MG63 (cell line): Measurements from ENCODE around the gene VDR. TPM values are rescaled to one million over a fixed set of nuclear protein-coding genes. Genes with fewer than 3 reads are reported as not detected.

ENCODE experiments used
- DNase-seq: peaks from one replicate; pipeline ENCODE4 v3.0.0-alpha.2; 2020
- H3K27me3 ChIP-seq: fragments of 250-450 bp; sonication (Bioruptor Pico); 2 replicates; pipeline ENCODE4 v1.5.1; 2020; ENCODE audit warnings: mild to moderate bottlenecking, moderate library complexity
- H3K36me3 ChIP-seq: fragments of 250-450 bp; sonication (Bioruptor Pico); 2 replicates; pipeline ENCODE4 v1.5.1; 2020; ENCODE audit warnings: mild to moderate bottlenecking, moderate library complexity
- H3K4me3 ChIP-seq: fragments of 250-450 bp; sonication (Bioruptor Pico); 2 replicates; pipeline ENCODE4 v1.5.1; 2020; ENCODE audit warnings: mild to moderate bottlenecking, moderate library complexity
- H3K9me3 ChIP-seq: fragments of 250-450 bp; sonication (Bioruptor Pico); 2 replicates; pipeline ENCODE4 v1.5.1; 2020; ENCODE audit warnings: mild to moderate bottlenecking, moderate library complexity
- total RNA-seq: library from RNA; depleted of rRNA; stranded (reverse); fragments of >200 nt; shearing (Covaris generic); gene quantifications from 2 replicates; pipeline ENCODE4 v1.2.3, GENCODE V29; 2014; ENCODE audit warnings: low replicate concordance; rRNA removed

VDR gene
- total RNA-seq, 1 experiment from 2014 or later, result 14.7 TPM

DNA sequence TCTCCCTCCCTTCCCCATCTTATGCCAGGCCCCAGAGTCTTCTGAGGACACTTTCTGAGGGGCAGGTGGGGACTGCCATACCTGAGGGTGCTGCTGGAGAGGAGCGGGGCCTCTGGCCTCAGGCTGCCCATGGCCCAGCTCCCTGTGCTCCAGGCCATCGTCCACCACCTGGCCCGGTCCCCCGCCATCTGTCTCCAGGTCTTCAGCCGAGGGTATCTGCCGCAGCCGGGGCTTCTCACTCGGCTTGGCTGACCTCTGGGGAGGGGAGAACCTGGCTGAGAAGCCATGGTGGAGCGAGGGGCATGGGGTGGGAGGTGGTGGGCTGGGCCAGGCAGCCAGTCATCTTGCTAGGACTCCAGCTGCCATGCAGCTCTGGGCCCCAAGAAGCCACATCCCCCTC, 110.1 kb downstream of the VDR start:
- Histone ChIP-seq H3K4me3 (no peak overlapping the region), H3K9me3 (no peaks in the 10 kb centered on the region), H3K27me3 (no peaks in the 10 kb centered on the region), H3K36me3 (peaks cover 48% of the 10 kb centered on the region)
- no peak for DNase-seq

DNA sequence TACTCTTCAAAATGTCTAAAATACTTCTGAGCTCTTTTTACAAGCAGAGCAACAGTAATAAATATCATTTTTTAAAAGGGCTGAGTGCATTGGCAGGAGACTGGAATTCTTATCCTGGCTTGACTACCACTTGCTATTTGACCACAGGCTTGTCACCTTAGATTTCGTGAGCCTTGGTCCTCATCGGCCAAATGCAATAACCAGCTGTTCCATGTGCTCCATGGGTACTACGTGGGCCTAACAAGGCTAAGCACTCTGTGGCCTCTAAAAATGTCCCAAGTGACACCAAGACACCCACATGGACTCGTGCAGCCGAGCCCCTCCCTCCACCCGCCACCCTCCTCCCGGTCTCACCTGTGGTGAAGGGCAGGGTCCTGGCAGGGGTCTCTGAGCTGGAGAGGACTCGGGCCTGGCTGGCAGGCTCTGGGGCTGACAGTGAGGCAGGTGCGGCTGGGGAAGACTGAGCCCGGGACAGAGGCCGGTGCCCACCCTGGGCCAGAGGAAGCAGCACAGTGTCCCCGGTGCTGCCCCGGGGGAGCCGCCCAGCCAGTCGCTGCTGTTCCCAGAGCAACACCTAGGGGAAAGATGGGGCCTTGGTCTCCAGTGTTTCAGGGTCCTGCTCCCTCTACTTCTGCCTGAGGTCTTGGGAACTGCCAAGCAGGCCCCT, 111.6 kb downstream of the VDR start:
- no peaks in the 10 kb centered on the region for H3K9me3 ChIP-seq
- DNase-seq, result no peak
- no peak overlapping the region for H3K4me3 ChIP-seq

DNA sequence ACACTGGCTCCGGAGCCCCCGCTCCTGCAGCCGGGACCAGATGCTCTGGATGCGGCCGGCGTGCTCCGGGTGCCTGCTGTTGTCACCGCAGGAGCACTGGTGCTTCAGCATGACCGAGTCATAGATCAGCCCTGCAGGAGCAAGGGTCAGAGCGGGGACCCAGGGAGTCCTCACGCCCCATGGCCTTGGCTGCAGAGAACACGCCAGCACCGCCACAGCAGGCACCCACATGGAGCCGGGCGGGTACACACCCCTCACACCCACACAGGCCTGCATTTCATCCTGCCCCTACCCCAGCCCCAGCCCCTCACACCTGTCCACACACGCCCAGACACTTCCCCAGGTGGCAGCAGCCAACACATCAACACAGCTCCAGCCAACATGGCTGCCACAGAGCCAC, 112.9 kb downstream of the VDR start:
- H3K36me3 ChIP-seq, result peaks cover 64% of the 10 kb centered on the region
- H3K4me3 ChIP-seq, result no peak overlapping the region
- no peak for DNase-seq
- no peaks in the 10 kb centered on the region for H3K9me3 ChIP-seq
- no peaks in the 10 kb centered on the region for H3K27me3 ChIP-seq

More for the DNA sequence above, 111.6 kb downstream of the VDR start:
- Histone ChIP-seq H3K27me3 (no peaks in the 10 kb centered on the region), H3K36me3 (peaks cover 56% of the 10 kb centered on the region)

Other genes with a start within 250 kb of the VDR start
- 18.1 and 56.5 TPM in 2 replicates for gene RPAP3, start 199.0 kb downstream of the VDR start, total RNA-seq
- not detected in 2 replicates for gene ENDOU, start 179.5 kb downstream of the VDR start, total RNA-seq
- 2.9 and 6.1 TPM in 2 replicates for gene RAPGEF3, start 146.1 kb downstream of the VDR start, total RNA-seq
- gene SLC48A1, start 131.8 kb downstream of the VDR start, total RNA-seq, result 14.2 and 17.6 TPM in 2 replicates
- 30.5 and 31.5 TPM in 2 replicates for gene HDAC7, start 85.1 kb downstream of the VDR start, total RNA-seq
- gene TMEM106C, start 58.6 kb upstream of the VDR start, total RNA-seq, result 130 and 148 TPM in 2 replicates
- not detected in 2 replicates for gene COL2A1, start 99.5 kb upstream of the VDR start, total RNA-seq
- 15.6 and 16.3 TPM in 2 replicates for gene SENP1, start 201.1 kb upstream of the VDR start, total RNA-seq
- gene PFKM, start 214.4 kb upstream of the VDR start, total RNA-seq, result 38.2 and 64.7 TPM in 2 replicates